ENCODE results near the gene CALHM5. TPM values are rescaled to one million over a fixed set of nuclear protein-coding genes. Genes with fewer than 3 reads are reported as not detected.
A peak's percentile ranks its signal among the peaks of the same experiment; 100 is the strongest.

The CALHM5 gene
- total RNA-seq: 1 to 10 TPM in 2 of 3 donors, under 1 TPM in 1; 0.73 to 2.4 (median 1.6) TPM

- no peaks in the 10 kb centered on the region for H3K36me3 ChIP-seq
- no peaks in the 10 kb centered on the region for H3K27me3 ChIP-seq
- peak within 1 kb of the TSS; percentile 65 to 66 for H3K27ac ChIP-seq
- peak within 1 kb of the TSS; percentile 30 to 55 (median 33) for H3K4me3 ChIP-seq
- TF ChIP-seq CTCF (IDR thresholded peaks at IDR 0.05): peak; percentile 29 to 53 (median 43)
- peak in 1 of 3 donors; percentile 20 for TF ChIP-seq POLR2AphosphoS5 (IDR thresholded peaks at IDR 0.05)
- no peak for TF ChIP-seq POLR2A (IDR thresholded peaks at IDR 0.05)
- DNase-seq (ENCODE audit: low spot score in 2 of 2): no peak
- H3K4me1 ChIP-seq: no peaks in the 10 kb centered on the region
- no peaks in the 10 kb centered on the region for H3K9me3 ChIP-seq
- intact Hi-C loops (cut with DNase I; ENCODE audit: low total_unique reads): no loop called here
Observed at GRCh38 chr6:116511424-116512110, at the start of gene CALHM5. Gene CALHM5, plus strand, starts transcription at chr6:116511639. Its CDS starts 58 bp downstream, at chr6:116511697.

- no peak for DNase-seq (ENCODE audit: low spot score in 2 of 2)
- H3K9me3 ChIP-seq: no peaks in the 10 kb centered on the region
- H3K4me1 ChIP-seq: no peaks in the 10 kb centered on the region
- H3K27ac ChIP-seq: no peak overlapping the region
- intact Hi-C loops (cut with DNase I; ENCODE audit: low total_unique reads): no loop called here
- H3K4me3 ChIP-seq: peak overlapping the region; percentile 33 to 72 (median 53)
- peaks cover 0 to 7% of the 10 kb centered on the region in 2 donors for H3K27me3 ChIP-seq
- peak in 1 of 3 donors; percentile 25 for TF ChIP-seq POLR2AphosphoS5 (IDR thresholded peaks at IDR 0.05)
- no peak for TF ChIP-seq POLR2A (IDR thresholded peaks at IDR 0.05)
- no peaks in the 10 kb centered on the region for H3K36me3 ChIP-seq
Observed at GRCh38 chr6:116461932-116462885, 49.2 kb upstream of the CALHM5 start.

GRCh38 chr6:116463301-116463700 is 48.1 kb upstream of the CALHM5 start:
- peaks cover 0 to 7% of the 10 kb centered on the region in 2 donors for H3K27me3 ChIP-seq
- no peaks in the 10 kb centered on the region for H3K9me3 ChIP-seq
- no peaks in the 10 kb centered on the region for H3K36me3 ChIP-seq
- intact Hi-C loops (cut with DNase I; ENCODE audit: low total_unique reads): no loop called here
- DNase-seq (ENCODE audit: low spot score in 2 of 2): no peak
- no peak overlapping the region for H3K27ac ChIP-seq
- TF ChIP-seq POLR2AphosphoS5 (IDR thresholded peaks at IDR 0.05) (no peak), CTCF (IDR thresholded peaks at IDR 0.05) (no peak), POLR2A (IDR thresholded peaks at IDR 0.05) (no peak)
- no peaks in the 10 kb centered on the region for H3K4me1 ChIP-seq
- H3K4me3 ChIP-seq: no peak overlapping the region

- intact Hi-C loops (cut with DNase I; ENCODE audit: low total_unique reads): no loop called here
- no peak for TF ChIP-seq POLR2AphosphoS5 (IDR thresholded peaks at IDR 0.05)
- no peak for TF ChIP-seq POLR2A (IDR thresholded peaks at IDR 0.05)
- TF ChIP-seq CTCF (IDR thresholded peaks at IDR 0.05): no peak
- H3K27ac ChIP-seq: no peak overlapping the region
Observed at GRCh38 chr6:116465246-116465645, 46.2 kb upstream of the CALHM5 start.

GRCh38 chr6:116467096-116467495 is 44.3 kb upstream of the CALHM5 start:
- Histone ChIP-seq H3K9me3 (no peaks in the 10 kb centered on the region), H3K36me3 (no peaks in the 10 kb centered on the region), H3K4me3 (no peak overlapping the region), H3K27ac (no peak overlapping the region), H3K4me1 (no peaks in the 10 kb centered on the region), H3K27me3 (peaks cover 0 to 7% of the 10 kb centered on the region in 2 donors)
- DNase-seq (ENCODE audit: low spot score in 2 of 2): no peak
- TF ChIP-seq POLR2AphosphoS5 (IDR thresholded peaks at IDR 0.05) (no peak), CTCF (IDR thresholded peaks at IDR 0.05) (no peak), POLR2A (IDR thresholded peaks at IDR 0.05) (no peak)
- intact Hi-C loops (cut with DNase I; ENCODE audit: low total_unique reads): no loop called here

More at GRCh38 chr6:116465246-116465645, 46.2 kb upstream of the CALHM5 start:
- Histone ChIP-seq H3K9me3 (no peaks in the 10 kb centered on the region), H3K27me3 (peaks cover 0 to 7% of the 10 kb centered on the region in 2 donors), H3K36me3 (no peaks in the 10 kb centered on the region), H3K4me1 (no peaks in the 10 kb centered on the region), H3K4me3 (no peak overlapping the region)
- no peak for DNase-seq (ENCODE audit: low spot score in 2 of 2)
